AG09319 (cell line): ENCODE measurements around the gene STK39.
A peak's percentile ranks its signal among the peaks of the same experiment; 100 is the strongest.

Experiments
- DNase-seq: peaks from one replicate; pipeline ENCODE4 v3.0.0-alpha.2; 2010; ENCODE audit warnings: low read depth; ENCODE audit errors: extremely low read depth
- CTCF ChIP-seq: IDR thresholded peaks from 2 replicates; pipeline ENCODE4 v1.5.1; 2011; ENCODE audit warnings: low read depth, mild to moderate bottlenecking, inconsistent platforms, low read length, moderate library complexity

Gene STK39

DNA sequence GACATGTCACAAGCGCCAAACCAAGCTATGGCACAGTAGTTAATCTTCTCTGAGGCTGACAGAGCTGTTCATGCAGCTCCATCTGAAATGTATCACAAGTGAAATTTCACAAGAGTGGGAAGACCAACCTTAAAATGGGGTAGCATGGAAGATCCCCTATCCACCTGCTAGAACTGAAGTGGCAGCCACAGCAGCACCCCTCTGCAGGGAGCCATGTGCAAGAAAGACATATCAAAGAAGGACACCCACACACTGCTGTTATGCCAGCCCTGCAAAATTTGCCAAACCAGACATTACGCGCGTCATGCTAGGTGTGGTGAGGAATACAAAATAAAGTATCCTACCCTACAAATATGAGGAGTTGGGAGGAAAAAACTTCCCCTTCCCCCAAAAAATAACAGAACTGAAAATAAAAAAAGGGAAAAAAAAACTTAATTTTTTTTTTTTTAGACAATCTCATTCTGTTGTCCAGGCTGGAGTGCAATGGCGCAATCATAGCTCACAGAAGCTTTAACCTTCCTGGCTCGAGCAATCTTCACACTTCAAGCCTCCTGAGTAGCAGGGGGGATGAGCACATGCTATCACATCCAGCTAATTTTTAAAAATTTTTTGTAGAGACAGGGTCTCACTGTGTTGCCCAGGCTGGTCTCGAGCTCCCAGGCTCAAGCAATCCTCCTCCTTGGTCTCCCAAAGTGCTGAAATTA is 76.2 kb downstream of the STK39 start:
- TF ChIP-seq CTCF = no peak
- DNase-seq = no peak

- no peak for DNase-seq
Observed at GRCh38 chr2:168169097-168169745, 78.2 kb downstream of the STK39 start.

GRCh38 chr2:168167511-168168263 is 79.7 kb downstream of the STK39 start:
- no peak for TF ChIP-seq CTCF
- no peak for DNase-seq

More at GRCh38 chr2:168169097-168169745, 78.2 kb downstream of the STK39 start:
- TF ChIP-seq CTCF = no peak

DNA sequence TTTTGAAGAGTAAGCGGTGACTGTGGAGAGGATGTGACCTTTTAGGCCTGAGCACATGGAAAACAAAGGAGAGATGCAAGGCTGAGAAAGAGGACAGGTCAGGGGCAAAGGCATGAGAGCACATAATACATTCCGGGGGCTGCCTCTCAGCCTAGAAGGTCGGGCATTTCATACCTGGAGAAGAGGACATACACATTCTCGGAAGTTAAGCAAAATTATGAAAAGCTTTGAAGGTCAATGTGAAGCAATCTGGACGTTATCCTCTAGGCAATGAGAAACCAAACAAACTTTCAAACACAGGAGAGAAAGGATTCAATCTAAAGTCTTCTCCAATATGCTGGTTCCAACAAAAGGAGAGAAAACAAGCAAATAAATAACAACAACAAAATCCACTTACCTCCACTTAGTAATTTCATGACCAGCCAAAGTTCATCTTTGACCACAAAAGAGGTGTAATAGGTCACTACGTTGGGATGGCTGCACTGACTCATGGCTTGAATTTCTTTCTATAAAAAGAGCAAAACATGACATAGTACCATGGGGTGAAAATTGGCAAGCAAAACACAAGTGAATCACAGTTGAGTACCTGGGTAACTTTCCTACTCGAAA is 80.4 kb downstream of the STK39 start:
- no peak for DNase-seq
- TF ChIP-seq CTCF = no peak

- TF ChIP-seq CTCF = no peak
- DNase-seq = no peak
Observed at GRCh38 chr2:168165985-168166901, 81.2 kb downstream of the STK39 start.

DNA sequence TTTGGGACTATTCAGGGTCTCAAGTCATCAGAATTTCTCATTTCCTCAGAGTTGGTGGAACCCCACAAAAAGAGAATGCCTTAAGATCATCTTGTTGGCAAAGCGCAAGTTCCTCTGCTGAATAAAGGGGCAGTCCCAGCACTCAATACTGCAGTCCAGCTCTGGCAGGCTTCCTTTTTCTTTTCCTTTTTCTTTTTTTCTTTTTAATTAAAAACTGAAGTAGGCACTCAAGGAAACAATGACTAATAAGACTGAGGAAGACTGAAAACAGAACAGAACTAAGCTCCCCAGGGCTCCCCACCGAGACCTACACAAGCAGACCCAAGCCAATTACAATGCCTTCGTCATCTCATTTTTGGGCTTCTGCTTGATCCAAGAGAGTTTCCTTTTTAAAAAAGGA is 82.0 kb downstream of the STK39 start:
- peak; percentile 53 for DNase-seq
- no peak for TF ChIP-seq CTCF
